ENCODE results near the gene BICD2. TPM values are rescaled to one million over a fixed set of nuclear protein-coding genes. Genes with fewer than 3 reads are reported as not detected.

BICD2 gene
- total and polyA plus RNA-seq, 2 of the 8 experiments (the other 6 are each of a cell fraction or from before 2014, with no cell fraction given): 6.6 to 22.8 TPM

DNA sequence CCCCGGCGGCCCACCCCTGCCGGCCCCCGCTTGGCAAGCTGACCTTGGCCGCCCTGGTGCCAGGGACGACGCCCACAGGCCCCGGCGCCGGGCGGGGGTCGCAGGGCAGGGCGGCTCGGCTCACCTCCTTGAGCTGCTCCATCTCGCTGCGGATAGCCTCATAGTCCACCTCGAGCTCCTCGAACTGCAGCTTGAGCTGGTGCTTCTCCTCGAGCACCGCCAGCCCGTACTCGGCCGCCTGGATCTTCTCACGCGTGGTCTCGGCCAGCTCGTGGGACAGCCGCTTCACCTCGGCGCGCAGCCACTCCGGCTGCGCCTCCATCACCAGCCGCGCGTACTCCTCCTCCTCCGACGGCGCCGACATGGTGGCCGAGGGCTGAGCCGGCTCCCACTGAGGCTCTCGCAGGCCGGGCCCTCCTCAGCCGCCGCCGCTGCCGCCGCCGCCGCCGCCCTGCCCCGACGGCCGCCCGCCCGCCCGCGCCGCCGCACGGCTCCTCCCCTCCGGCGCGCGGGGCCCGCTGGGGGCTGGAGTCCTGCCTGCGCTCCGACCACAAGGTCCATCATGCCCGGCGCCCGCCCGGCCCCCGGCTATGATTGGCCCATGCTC, at the start of gene BICD2 (continued):
- TF ChIP-seq, protein P1, sequence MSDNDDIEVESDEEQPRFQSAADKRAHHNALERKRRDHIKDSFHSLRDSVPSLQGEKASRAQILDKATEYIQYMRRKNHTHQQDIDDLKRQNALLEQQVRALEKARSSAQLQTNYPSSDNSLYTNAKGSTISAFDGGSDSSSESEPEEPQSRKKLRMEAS (IDR thresholded peaks at IDR 0.05): no peak; the same call in 1 of the 2 replicates
- TF ChIP-seq EP300 (IDR thresholded peaks at IDR 0.05; ENCODE audit: borderline replicate concordance in 1 of 2, low read depth in 2 of 2, low read length in 2 of 2): no peak
- TF ChIP-seq JUND (IDR thresholded peaks at IDR 0.05; ENCODE audit: low read length): no peak
- no peak for TF ChIP-seq CBX5 (IDR thresholded peaks at IDR 0.05; ENCODE audit: low read depth, low read length)

All from H1 (cell line).